Breast epithelium (tissue), 3 donors: ENCODE measurements around the gene ASTN2.

Experiments
- CTCF ChIP-seq, 3 donors: fragments of 450-650 bp; IDR thresholded peaks; one replicate each; pipeline ENCODE4 v1.5.1; 2016 to 2017; ENCODE audit warnings: antibody characterized with exemption in 3 of 3, mild to moderate bottlenecking in 3 of 3, moderate library complexity in 3 of 3
- POLR2A ChIP-seq: fragments of 450-650 bp; IDR thresholded peaks from one replicate; pipeline ENCODE4 v1.6.1; 2016; ENCODE audit warnings: antibody characterized with exemption, mild to moderate bottlenecking, moderate library complexity
- POLR2AphosphoS5 ChIP-seq, 3 donors: sonication (generic); formaldehyde crosslinking; IDR thresholded peaks; one replicate each; pipeline ENCODE4 v1.6.1; 2017; ENCODE audit warnings: antibody characterized with exemption in 3 of 3

- TF ChIP-seq POLR2A (no peak), CTCF (IDR thresholded peaks at IDR 0.05) (no peak), POLR2AphosphoS5 (IDR thresholded peaks at IDR 0.05) (no peak)
Measured at GRCh38 chr9:116941266-116941665, 473.6 kb downstream of the ASTN2 start.
